Vagina (tissue), 2 donors: ENCODE measurements around the gene ZNF740. TPM values are rescaled to one million over a fixed set of nuclear protein-coding genes. Genes with fewer than 3 reads are reported as not detected.

Experiments used
- DNase-seq, 2 donors: peaks; one replicate each; pipeline ENCODE4 v3.0.0-alpha.2; 2017; ENCODE audit errors: extremely low spot score in 2 of 2
- H3K27ac ChIP-seq: fragments of 200-600 bp; sonication (generic); one replicate; pipeline ENCODE4 v1.5.1; 2019
- H3K27me3 ChIP-seq: fragments of 200-600 bp; sonication (generic); one replicate; pipeline ENCODE4 v1.5.1; 2019
- H3K36me3 ChIP-seq, 2 donors: fragments of 200-600 bp; sonication (generic); one replicate each; pipeline ENCODE4 v1.5.1; 2017 to 2019
- H3K4me1 ChIP-seq: fragments of 200-600 bp; sonication (generic); one replicate; pipeline ENCODE4 v1.5.1; 2019
- H3K4me3 ChIP-seq, 2 donors: fragments of 200-600 bp; sonication (generic); 1 replicate in 1 of 2; 2 replicates in 1 of 2; pipeline ENCODE4 v1.5.1; 2016 to 2019
- H3K9me3 ChIP-seq: fragments of 200-600 bp; sonication (generic); one replicate; pipeline ENCODE4 v1.5.1; 2019
- CTCF ChIP-seq, 3 experiments: fragments of 450-650 bp in 2 of 3; fragments of 200-600 bp in 1 of 3; sonication (generic) in 1 of 3; IDR thresholded peaks; one replicate each; pipeline ENCODE4 v1.5.1; 2017 to 2019; ENCODE audit warnings: antibody characterized with exemption in 3 of 3, mild to moderate bottlenecking in 2 of 3, moderate library complexity in 2 of 3
- POLR2A ChIP-seq, 2 donors: fragments of 450-650 bp; IDR thresholded peaks; one replicate each; pipeline ENCODE4 v1.6.1; 2017; ENCODE audit warnings: antibody characterized with exemption in 2 of 2, mild to moderate bottlenecking in 2 of 2, moderate library complexity in 2 of 2
- POLR2AphosphoS5 ChIP-seq, 2 donors: sonication (generic); formaldehyde crosslinking; IDR thresholded peaks; one replicate each; pipeline ENCODE4 v1.9.0; 2017; ENCODE audit warnings: antibody characterized with exemption in 2 of 2, mild to moderate bottlenecking in 2 of 2, low read depth in 1 of 2; ENCODE audit not compliant: insufficient read depth in 1 of 2
- intact Hi-C: fragments of 100-400 bp; cut with DNase I; formaldehyde crosslinking; loops from one replicate; pipeline ENCODE4 v1.15.1; 2023
- total RNA-seq: library from RNA; depleted of rRNA; stranded (reverse); fragments of >200 nt; gene quantifications from one replicate; pipeline ENCODE4 v1.2.3, GENCODE V29; 2016

The ZNF740 gene
- total RNA-seq, 1 donor from 2014 or later: 12.8 TPM

DNA sequence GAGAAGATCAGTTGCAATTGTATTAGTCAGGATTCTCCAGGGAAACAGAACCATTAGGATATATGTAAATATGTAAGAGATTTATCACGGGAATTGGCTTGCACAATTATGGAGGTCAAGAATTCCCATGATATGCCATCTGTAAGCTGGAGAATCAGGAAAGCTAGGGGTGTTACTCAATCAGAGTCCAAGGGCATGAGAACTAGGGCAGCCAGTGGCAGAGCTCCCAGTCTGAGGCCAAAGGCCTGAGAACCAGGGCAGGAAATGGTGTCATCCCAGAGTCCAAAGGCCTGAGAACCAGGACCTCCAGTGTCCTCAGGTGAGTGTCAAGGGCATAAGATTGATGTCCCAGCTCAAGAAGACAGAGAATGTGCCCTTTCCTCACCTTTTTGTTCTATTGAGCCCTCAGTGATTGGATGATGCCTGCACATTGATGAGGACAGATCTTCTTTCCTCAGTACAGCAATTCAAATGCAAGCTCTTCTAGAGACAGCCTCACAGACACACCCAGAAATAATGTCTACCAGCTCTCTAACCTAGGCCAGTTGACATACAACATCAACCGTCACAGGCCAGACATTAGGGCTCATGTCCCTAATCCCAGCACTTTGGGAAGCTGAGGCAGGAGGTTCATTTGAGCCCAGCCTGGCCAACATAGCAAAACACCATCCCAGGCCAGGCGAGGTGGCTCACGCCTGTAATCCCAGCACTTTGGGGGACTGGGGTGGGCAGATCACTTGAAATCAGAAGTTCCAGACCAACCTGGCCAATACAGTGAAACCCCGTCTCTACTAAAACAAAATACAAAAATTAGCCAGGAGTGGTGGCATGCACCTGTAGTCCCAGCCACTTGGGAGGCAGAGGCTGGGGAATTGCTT lies 34.9 kb upstream of the ZNF740 start:
- no peak overlapping the region for H3K4me3 ChIP-seq
- intact Hi-C loops: no loop called here
- H3K36me3 ChIP-seq: no peaks in the 10 kb centered on the region
- DNase-seq: no peak
- no peaks in the 10 kb centered on the region for H3K9me3 ChIP-seq
- no peak overlapping the region for H3K27ac ChIP-seq
- no peaks in the 10 kb centered on the region for H3K4me1 ChIP-seq
- no peak for TF ChIP-seq POLR2AphosphoS5 (IDR thresholded peaks at IDR 0.05; ENCODE audit: insufficient read depth in 1 of 2, low read depth in 1 of 2)
- no peaks in the 10 kb centered on the region for H3K27me3 ChIP-seq

DNA sequence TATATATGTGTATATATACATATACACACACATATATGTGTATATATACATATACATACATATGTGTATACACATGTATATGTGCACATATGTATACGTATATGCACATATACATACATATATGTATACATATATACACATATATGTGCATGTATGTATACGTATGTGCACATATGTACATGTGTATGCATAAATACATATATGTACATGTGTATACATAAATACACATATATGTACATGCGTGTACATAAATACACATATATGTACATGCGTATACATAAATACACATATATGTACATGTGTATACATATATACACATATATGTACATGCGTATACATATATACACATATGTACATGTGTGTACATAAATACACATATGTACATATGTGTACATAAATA lies 33.3 kb upstream of the ZNF740 start:
- TF ChIP-seq POLR2A (IDR thresholded peaks at IDR 0.05) (no peak), CTCF (IDR thresholded peaks at IDR 0.05) (no peak), POLR2AphosphoS5 (IDR thresholded peaks at IDR 0.05; ENCODE audit: insufficient read depth in 1 of 2, low read depth in 1 of 2) (no peak)
- Histone ChIP-seq H3K36me3 (no peaks in the 10 kb centered on the region), H3K27ac (no peak overlapping the region), H3K27me3 (no peaks in the 10 kb centered on the region), H3K4me1 (no peaks in the 10 kb centered on the region), H3K4me3 (no peak overlapping the region), H3K9me3 (no peaks in the 10 kb centered on the region)
- intact Hi-C loops: no loop called here
- no peak for DNase-seq

DNA sequence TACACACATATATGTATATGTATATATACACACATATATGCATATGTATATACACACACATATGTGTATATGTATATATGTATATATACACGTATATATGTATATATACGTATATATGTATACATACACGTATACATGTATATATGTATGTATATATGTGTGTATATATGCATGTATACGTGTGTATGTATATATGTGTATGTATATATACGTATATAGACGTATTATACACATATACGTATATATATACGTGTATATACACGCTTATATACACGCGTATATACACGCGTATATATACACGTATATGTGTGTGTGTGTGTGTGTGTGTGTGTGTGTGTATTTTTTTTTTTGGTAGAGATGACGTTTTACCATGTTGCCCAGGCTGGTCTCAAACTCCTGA lies 32.9 kb upstream of the ZNF740 start:
- no peaks in the 10 kb centered on the region for H3K9me3 ChIP-seq
- H3K36me3 ChIP-seq: no peaks in the 10 kb centered on the region
- no peak for TF ChIP-seq POLR2AphosphoS5 (IDR thresholded peaks at IDR 0.05; ENCODE audit: insufficient read depth in 1 of 2, low read depth in 1 of 2)
- TF ChIP-seq POLR2A (IDR thresholded peaks at IDR 0.05): no peak
- TF ChIP-seq CTCF (IDR thresholded peaks at IDR 0.05): no peak
- H3K4me3 ChIP-seq: no peak overlapping the region
- H3K27me3 ChIP-seq: no peaks in the 10 kb centered on the region
- intact Hi-C loops: no loop called here
- H3K4me1 ChIP-seq: no peaks in the 10 kb centered on the region
- H3K27ac ChIP-seq: no peak overlapping the region
- DNase-seq: no peak

DNA sequence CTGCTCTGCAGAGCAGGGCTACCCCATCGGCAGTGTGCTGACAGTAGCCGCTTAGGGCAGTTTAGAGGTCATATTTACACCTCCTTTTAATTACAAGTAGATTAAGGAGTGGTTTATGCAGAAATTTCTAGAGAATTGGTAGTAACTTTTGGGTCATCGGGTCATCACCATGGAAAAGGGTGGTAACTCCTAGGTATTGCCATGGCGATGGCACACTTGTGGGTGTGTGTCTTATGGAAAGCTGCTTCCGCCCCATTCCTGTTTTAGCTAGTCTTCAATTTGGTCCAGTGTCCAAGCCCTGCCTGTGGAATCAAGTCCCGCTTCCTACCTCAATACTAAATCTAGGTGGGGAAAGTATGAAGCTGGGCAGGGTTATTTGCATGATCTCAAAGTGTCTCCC lies 29.5 kb upstream of the ZNF740 start:
- no peak for DNase-seq
- TF ChIP-seq POLR2A (IDR thresholded peaks at IDR 0.05): no peak
- TF ChIP-seq CTCF (IDR thresholded peaks at IDR 0.05): no peak
- no peak for TF ChIP-seq POLR2AphosphoS5 (IDR thresholded peaks at IDR 0.05; ENCODE audit: insufficient read depth in 1 of 2, low read depth in 1 of 2)
- H3K27me3 ChIP-seq: no peaks in the 10 kb centered on the region
- no peaks in the 10 kb centered on the region for H3K36me3 ChIP-seq
- H3K9me3 ChIP-seq: no peaks in the 10 kb centered on the region
- no peaks in the 10 kb centered on the region for H3K4me1 ChIP-seq
- no peak overlapping the region for H3K27ac ChIP-seq
- intact Hi-C loops: no loop called here
- no peak overlapping the region for H3K4me3 ChIP-seq

DNA sequence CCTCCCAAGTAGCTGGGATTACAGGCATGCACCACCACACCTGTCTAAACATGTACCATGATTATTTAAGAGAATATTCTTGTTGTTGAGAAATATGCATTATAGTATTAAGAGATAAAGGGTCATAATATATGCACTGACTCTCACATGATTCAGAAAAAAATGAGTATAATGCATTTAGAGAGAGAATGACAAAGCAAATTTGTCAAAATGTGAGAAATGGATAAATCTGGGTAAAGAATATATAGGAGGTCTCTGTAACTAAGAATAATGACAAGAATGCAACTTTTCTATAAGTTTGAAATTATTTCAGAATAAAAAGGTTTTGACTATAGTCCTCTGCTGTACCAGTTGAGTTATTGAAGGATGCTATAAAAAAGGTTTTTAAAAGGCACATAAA lies 28.1 kb upstream of the ZNF740 start:
- no peak overlapping the region for H3K27ac ChIP-seq
- no peaks in the 10 kb centered on the region for H3K4me1 ChIP-seq
- no peak for TF ChIP-seq CTCF (IDR thresholded peaks at IDR 0.05)
- no peak for TF ChIP-seq POLR2A (IDR thresholded peaks at IDR 0.05)
- TF ChIP-seq POLR2AphosphoS5 (IDR thresholded peaks at IDR 0.05; ENCODE audit: insufficient read depth in 1 of 2, low read depth in 1 of 2): no peak
- intact Hi-C loops: no loop called here
- H3K4me3 ChIP-seq: no peak overlapping the region
- no peak for DNase-seq
- H3K27me3 ChIP-seq: no peaks in the 10 kb centered on the region
- no peaks in the 10 kb centered on the region for H3K36me3 ChIP-seq
- no peaks in the 10 kb centered on the region for H3K9me3 ChIP-seq
